ENCODE results near the gene DEFB119.

The DEFB119 gene

GRCh38 chr20:31330893-31331292 lies 59.5 kb downstream of the DEFB119 start:
- TF ChIP-seq, protein P1, sequence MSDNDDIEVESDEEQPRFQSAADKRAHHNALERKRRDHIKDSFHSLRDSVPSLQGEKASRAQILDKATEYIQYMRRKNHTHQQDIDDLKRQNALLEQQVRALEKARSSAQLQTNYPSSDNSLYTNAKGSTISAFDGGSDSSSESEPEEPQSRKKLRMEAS (IDR thresholded peaks at IDR 0.05; ENCODE audit: low read depth, low read length), result no peak
- TF ChIP-seq POLR2A (IDR thresholded peaks at IDR 0.05; ENCODE audit: extremely low read depth, insufficient read length), result no peak
- TF ChIP-seq, protein P2, sequence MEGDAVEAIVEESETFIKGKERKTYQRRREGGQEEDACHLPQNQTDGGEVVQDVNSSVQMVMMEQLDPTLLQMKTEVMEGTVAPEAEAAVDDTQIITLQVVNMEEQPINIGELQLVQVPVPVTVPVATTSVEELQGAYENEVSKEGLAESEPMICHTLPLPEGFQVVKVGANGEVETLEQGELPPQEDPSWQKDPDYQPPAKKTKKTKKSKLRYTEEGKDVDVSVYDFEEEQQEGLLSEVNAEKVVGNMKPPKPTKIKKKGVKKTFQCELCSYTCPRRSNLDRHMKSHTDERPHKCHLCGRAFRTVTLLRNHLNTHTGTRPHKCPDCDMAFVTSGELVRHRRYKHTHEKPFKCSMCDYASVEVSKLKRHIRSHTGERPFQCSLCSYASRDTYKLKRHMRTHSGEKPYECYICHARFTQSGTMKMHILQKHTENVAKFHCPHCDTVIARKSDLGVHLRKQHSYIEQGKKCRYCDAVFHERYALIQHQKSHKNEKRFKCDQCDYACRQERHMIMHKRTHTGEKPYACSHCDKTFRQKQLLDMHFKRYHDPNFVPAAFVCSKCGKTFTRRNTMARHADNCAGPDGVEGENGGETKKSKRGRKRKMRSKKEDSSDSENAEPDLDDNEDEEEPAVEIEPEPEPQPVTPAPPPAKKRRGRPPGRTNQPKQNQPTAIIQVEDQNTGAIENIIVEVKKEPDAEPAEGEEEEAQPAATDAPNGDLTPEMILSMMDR (IDR thresholded peaks at IDR 0.05; ENCODE audit: low read depth, low read length), result no peak
- TF ChIP-seq MYC (IDR thresholded peaks at IDR 0.05; ENCODE audit: low read depth, low read length), result no peak
- no peak for DNase-seq (ENCODE audit: low read depth)
- H3K4me3 ChIP-seq (ENCODE audit: low read depth, low read length), result no peak overlapping the region
